ENCODE results near the gene RFFL.

- no peak for TF ChIP-seq CTCF (IDR thresholded peaks at IDR 0.05; ENCODE audit: low read depth, low read length)
- no peak for TF ChIP-seq EZH2phosphoT487 (IDR thresholded peaks at IDR 0.05; ENCODE audit: low read depth)
Observed at GRCh38 chr17:35086931-35087573, 23.5 kb upstream of the RFFL start.

Measured in OCI-LY3 (cell line).